ENCODE measurements around the gene GMCL1.

Gene GMCL1

DNA sequence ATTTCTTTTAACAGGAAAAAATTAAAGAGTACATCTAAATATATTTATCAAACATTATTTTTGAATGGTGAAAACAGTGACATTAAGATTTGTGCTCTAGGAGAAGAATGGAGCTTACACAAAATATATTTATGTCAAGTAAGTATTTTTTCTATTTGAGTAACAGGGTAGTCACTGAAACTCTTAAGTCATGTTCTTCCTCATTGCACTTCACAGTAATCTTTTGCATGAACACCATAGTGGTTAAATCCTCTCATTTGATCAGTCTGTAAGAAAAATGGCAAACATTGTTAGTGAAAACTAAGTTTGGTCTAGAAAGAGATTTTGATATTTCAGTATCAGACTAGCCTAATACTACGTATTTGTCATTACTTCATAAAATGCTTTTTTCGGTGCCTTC, 8.1 kb downstream of the GMCL1 start:
- no peak for DNase-seq
- Histone ChIP-seq H3K36me3 (no peaks in the 10 kb centered on the region), H3K27me3 (no peaks in the 10 kb centered on the region), H3K4me1 (no peaks in the 10 kb centered on the region), H3K4me3 (ENCODE audit: low read depth, low read length) (no peak overlapping the region), H3K9me3 (no peaks in the 10 kb centered on the region)
- TF ChIP-seq, protein P1, sequence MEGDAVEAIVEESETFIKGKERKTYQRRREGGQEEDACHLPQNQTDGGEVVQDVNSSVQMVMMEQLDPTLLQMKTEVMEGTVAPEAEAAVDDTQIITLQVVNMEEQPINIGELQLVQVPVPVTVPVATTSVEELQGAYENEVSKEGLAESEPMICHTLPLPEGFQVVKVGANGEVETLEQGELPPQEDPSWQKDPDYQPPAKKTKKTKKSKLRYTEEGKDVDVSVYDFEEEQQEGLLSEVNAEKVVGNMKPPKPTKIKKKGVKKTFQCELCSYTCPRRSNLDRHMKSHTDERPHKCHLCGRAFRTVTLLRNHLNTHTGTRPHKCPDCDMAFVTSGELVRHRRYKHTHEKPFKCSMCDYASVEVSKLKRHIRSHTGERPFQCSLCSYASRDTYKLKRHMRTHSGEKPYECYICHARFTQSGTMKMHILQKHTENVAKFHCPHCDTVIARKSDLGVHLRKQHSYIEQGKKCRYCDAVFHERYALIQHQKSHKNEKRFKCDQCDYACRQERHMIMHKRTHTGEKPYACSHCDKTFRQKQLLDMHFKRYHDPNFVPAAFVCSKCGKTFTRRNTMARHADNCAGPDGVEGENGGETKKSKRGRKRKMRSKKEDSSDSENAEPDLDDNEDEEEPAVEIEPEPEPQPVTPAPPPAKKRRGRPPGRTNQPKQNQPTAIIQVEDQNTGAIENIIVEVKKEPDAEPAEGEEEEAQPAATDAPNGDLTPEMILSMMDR (IDR thresholded peaks at IDR 0.05; ENCODE audit: low read depth, low read length): no peak

DNA sequence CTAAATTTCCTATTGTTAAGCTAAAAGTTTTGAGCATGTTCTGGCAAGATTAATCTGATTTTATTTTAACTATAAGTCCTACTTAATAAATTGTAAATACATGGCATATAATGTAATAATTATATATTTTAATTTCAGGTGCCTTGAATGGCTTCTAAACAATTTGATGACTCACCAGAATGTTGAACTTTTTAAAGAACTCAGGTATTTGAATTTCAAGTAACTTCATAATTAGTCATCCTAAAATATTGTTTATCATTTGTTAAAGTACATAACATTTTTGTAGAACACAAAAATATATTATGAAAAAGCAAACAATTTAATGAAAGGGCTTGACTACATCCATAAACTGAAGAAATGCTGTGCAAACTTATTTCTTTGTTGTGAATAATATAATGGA, 14.5 kb downstream of the GMCL1 start:
- Histone ChIP-seq H3K27me3 (no peaks in the 10 kb centered on the region), H3K4me3 (ENCODE audit: low read depth, low read length) (no peak overlapping the region), H3K36me3 (no peaks in the 10 kb centered on the region), H3K9me3 (no peaks in the 10 kb centered on the region), H3K4me1 (no peaks in the 10 kb centered on the region)
- no peak for DNase-seq
- TF ChIP-seq, protein P1 (IDR thresholded peaks at IDR 0.05; ENCODE audit: low read depth, low read length): no peak

- Histone ChIP-seq H3K27me3 (no peaks in the 10 kb centered on the region), H3K4me1 (no peaks in the 10 kb centered on the region), H3K4me3 (ENCODE audit: low read depth, low read length) (no peak overlapping the region), H3K36me3 (no peaks in the 10 kb centered on the region), H3K9me3 (no peaks in the 10 kb centered on the region)
- DNase-seq: no peak
- TF ChIP-seq, protein P1 (IDR thresholded peaks at IDR 0.05; ENCODE audit: low read depth, low read length): no peak
These were observed 15.1 kb downstream of the GMCL1 start for GRCh38 chr2:69844560-69844959.

GRCh38 chr2:69846182-69847067, 17.0 kb downstream of the GMCL1 start:
- TF ChIP-seq, protein P1 (IDR thresholded peaks at IDR 0.05; ENCODE audit: low read depth, low read length): no peak
- no peaks in the 10 kb centered on the region for H3K36me3 ChIP-seq

DNA sequence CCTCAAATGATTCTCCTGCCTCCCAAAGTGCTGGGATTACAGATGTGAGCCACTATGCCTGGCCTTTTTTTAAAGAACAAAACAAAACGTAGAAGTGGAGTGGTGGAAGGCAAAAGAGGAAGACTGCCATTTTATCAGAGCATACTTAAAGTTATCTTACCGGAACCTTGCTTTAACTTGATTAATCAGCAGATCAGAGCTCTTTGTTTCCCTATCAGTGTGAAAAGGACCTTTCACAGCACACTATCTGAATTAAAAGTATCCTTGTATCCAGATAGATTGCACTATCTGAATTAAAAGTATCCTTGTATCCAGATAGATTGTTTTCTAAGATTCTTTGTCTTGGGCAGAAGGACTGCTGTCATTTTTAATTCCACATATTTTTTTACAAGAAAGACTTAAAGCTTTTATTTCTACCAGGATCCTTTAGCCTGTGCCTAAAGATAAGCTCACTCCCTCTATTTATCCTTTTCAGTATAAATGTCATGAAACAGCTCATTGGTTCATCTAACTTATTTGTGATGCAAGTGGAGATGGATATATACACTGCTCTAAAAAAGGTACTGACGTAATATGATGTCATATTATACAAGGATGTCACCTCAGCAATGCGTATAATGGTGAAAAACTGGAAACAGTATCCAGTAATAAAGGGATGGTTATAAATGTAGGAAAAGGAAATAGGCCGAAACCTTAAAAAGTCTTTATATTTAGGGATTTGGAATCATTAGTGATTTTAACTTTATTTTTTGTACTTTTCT, 17.8 kb downstream of the GMCL1 start:
- DNase-seq: no peak
- Histone ChIP-seq H3K4me3 (ENCODE audit: low read depth, low read length) (no peak overlapping the region), H3K4me1 (no peaks in the 10 kb centered on the region), H3K9me3 (no peaks in the 10 kb centered on the region), H3K36me3 (no peaks in the 10 kb centered on the region), H3K27me3 (no peaks in the 10 kb centered on the region)
- TF ChIP-seq, protein P1 (IDR thresholded peaks at IDR 0.05; ENCODE audit: low read depth, low read length): no peak

More at GRCh38 chr2:69846182-69847067, 17.0 kb downstream of the GMCL1 start:
- no peaks in the 10 kb centered on the region for H3K9me3 ChIP-seq
- no peak overlapping the region for H3K4me3 ChIP-seq (ENCODE audit: low read depth, low read length)
- no peak for DNase-seq
- no peaks in the 10 kb centered on the region for H3K4me1 ChIP-seq
- no peaks in the 10 kb centered on the region for H3K27me3 ChIP-seq
